GM19467 (cell line): ENCODE results near the gene MED27.

Experiments
- ATAC-seq: cut with Tn5 transposase; IDR thresholded peaks from one replicate; pipeline ENCODE4 v1.9.1; 2021; ENCODE audit warnings: mild to moderate bottlenecking, moderate library complexity; ENCODE audit not compliant: unreplicated experiment

MED27 gene

GRCh38 chr9:131867611-131868192, 212.0 kb downstream of the MED27 start:
- no peak for ATAC-seq

GRCh38 chr9:131865446-131866195, 214.0 kb downstream of the MED27 start:
- no peak for ATAC-seq

GRCh38 chr9:131864531-131864930, 215.1 kb downstream of the MED27 start:
- no peak for ATAC-seq

DNA sequence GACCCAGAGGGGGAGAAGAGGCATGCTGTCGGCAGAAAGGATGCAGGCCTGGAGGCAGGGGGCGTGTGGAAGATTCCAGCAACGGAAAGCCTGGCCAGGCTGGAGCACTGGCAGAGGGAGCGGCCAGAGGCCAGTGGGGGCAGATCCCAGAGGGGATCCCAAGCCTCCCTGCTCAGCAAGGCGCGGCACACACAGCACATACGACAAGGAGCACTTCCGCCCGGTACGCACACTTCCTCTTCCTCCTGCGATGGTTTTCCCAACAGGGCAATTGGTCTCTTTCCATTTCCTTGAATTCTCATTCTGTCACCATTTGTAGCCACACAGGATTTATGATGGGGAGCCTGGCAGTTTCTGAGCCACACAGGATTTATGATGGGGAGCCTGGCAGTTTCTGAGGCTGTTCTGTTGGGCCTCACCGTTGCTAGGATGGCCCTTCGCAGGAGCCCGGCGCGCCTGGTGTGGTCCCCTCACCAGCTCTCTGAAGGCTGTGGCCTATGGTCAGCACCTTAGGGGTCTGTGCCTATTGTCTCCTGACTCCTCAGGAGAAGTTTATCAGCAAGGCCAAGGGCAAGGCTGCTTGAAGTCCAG, 216.3 kb downstream of the MED27 start:
- ATAC-seq = no peak

- ATAC-seq = no peak
Observed at GRCh38 chr9:131862261-131862660, 217.4 kb downstream of the MED27 start.

DNA sequence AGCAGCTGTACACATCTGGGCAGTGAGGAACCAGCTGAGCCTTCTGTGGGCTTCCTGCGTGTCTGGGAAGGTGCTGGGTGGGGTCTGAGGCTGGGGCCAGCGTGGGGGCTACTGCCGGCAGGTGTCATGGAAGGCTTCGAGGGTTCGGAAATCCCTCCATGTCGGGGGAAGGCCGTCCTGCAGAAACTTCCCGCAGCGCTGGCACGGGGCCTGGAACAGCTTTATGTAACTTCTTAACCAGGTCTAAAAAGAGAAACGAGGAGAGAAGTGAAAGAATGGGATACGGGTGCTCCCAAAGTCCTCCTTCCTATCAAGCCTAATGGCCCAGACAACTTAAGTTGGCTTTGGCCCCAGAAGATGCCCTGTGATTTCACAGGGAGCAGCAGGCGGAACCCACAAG, 219.2 kb downstream of the MED27 start:
- ATAC-seq = no peak

- no peak for ATAC-seq
Observed at GRCh38 chr9:131858147-131858546, 221.5 kb downstream of the MED27 start.

GRCh38 chr9:131856105-131856504, 223.6 kb downstream of the MED27 start:
- ATAC-seq = no peak

DNA sequence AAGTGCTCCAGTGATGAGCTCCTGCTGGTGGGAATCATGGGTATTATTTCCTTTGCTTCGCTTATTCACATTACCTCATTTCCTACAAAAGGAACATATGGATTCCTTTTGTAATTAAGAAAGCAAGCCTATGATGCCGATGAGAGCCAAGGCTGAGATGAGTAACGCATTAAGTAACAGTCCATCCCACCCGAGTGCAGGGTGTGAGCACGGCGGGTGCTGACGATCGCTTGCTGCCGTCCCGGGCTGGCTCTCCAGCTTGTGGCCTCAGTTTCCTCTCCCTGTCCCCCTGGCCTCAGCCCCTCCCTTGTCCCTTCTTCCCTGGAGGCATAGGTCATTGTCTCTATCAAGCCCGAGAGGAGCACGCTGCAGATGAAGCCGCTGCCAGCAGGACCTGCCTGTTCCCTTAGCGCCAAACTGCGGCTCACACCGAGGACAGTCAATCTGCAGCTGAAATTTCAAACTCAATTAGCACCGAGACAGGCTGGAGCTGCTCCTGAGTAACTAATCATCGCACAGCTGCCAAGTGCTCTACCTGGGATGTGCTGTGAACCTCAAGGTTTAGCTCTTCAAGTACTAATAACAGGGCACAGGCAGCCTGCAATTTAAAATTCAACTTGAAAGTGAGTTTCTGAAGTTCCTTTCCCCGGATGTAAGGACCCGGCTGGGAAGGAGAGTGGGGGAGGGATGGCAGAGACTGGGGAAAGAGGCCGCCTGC, 224.6 kb downstream of the MED27 start:
- ATAC-seq = no peak

DNA sequence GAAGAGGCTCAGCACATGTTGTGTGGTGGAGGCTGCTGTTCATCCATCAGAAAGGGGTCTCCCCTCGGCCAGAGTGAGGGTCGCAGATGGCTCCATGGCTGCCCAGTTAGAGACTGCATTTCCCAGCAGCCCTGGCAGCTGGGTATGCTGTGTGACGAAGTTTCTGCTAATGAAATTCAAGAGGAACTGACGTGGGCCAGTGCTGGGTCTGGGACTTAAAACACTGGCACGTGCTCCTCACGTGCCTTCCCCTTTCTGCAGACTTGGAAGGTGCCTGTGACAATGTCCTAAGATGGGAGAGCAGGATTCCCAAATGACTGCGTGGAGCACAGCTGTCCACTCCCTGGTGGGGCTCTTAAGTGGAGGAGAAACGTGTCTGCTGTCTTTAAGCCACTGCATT, 225.3 kb downstream of the MED27 start:
- ATAC-seq = no peak

DNA sequence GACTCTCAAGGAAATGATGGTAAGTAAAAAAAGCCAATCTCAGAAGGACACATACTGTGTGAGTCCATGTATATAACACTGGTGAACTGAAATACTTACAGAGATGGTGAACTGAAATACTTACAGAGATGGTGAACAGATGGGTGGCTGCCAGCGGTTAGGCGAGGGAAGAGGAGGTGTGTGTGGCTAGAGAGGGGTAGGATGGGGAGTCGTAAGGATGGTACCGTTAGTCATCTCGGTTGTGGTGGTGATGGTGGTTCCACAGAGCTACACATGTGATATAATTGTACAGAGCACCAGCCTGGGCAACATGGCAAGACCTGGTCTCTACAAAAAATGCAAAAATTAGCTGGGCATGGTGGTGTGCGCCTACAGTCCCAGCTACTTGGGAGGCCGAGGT, 226.2 kb downstream of the MED27 start:
- no peak for ATAC-seq

DNA sequence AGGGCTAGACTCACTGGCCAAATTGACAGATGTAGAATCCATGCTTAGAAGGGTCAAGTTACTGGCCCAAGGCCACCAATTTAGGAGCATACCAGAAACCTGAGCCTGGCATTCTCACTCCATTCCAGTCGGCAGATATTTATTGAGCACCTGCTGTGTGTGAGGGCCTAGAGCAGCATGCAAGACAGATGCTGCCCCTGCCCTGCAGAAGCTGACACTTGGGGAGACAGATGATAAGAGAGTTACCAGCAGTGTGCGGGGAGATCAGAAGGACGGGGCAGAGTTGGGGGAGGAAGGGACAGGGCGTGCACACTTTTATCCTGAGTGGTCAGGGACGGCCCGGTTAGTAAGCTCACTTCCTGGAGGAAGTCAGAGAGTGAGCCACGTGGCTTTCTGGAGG, 228.3 kb downstream of the MED27 start:
- ATAC-seq = no peak

DNA sequence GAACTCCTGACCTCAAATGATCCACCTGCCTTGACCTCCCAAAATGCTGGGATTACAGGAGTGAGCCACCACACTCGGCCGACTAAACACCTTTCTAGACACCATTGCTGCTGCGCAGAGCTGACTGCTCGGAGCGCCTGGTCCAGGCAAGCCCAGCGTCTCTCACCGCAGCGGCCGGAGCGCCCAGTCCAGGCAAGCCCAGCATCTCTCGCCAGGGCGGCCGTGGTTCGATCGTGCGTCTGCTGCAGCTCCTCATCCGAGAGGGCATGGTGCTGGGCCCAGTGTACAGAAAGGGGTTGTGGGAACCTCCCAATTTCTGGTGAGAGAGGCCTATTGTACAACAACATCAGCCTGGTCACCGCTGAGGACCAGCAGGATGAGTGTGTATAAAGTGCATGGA, 230.3 kb downstream of the MED27 start:
- no peak for ATAC-seq

DNA sequence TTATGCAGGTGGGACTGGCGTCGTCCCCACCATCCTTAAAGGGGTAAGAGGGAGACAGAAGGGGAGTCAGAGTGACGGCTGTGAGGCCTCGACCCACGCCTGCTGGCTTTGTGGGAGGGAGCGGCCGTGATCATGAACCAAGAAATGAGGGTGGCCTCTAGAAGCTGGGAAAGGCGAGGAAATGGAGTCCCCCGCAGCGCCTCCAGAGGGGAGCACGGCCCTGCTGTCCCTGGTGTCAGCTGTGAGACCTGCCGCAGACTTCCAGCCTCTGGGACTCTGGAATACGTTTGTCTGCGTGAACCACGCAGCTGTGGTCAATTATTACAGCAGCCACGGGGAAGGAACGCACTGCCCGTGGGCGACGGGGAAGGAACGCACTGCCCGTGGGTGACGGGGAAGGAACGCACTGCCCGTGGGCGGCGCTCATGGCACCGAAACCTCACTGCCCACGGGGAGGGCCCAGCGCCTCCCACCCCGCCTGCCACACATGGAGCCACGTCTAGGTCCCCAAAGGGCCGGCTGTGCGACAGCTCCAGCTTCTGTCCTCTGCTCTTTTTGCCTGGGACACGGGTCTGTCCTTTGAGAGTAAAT, 231.0 kb downstream of the MED27 start:
- ATAC-seq = no peak

- ATAC-seq = no peak
Observed at GRCh38 chr9:131847665-131848354, 231.9 kb downstream of the MED27 start.

GRCh38 chr9:131845305-131846298, 234.1 kb downstream of the MED27 start:
- no peak for ATAC-seq

- ATAC-seq = no peak
Observed at GRCh38 chr9:131844745-131845118, 234.9 kb downstream of the MED27 start.

DNA sequence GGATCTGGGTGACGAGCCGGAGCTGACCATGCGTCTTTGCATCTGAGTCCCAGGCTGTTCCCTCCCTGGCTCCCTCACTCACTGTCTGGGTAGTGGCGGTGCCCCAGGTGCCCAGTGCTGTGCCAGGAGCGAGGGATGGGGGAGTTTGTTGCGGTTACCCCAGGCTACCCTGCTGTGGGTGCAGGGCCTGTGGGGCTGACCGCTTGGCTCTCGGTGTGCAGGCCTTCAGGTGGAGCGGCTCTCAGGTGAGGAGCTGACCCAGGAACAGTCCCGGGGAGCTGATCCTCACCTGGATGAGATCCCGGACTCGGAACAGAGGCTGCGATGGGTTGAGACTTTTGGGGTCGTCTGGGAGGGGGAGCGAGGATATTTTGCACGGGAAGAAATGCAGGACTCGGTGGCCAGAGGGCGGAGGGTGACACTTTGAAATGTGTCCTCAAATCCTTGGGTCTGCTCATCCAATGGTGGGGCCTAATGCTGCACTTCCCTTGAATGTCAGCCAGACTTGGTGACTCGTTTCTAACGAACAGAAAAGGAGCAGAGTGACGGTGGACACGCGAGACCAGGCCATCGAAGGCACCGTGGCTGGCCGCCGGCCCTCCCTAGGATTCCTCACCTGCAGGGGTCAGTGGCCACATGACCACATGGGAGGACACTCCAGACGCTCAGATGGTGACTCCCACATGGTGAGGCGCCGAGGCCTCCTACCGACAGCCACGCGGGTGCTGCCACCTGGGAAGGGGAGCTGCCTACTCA, 235.5 kb downstream of the MED27 start:
- no peak for ATAC-seq

GRCh38 chr9:131841765-131842318, 237.8 kb downstream of the MED27 start:
- no peak for ATAC-seq
